ENCODE results near the gene OXER1. TPM values are rescaled to one million over a fixed set of nuclear protein-coding genes. Genes with fewer than 3 reads are reported as not detected.

Gene OXER1
- total and polyA plus RNA-seq, 9 donors = 0.37 to 7.8 (median 5.8) TPM

DNA sequence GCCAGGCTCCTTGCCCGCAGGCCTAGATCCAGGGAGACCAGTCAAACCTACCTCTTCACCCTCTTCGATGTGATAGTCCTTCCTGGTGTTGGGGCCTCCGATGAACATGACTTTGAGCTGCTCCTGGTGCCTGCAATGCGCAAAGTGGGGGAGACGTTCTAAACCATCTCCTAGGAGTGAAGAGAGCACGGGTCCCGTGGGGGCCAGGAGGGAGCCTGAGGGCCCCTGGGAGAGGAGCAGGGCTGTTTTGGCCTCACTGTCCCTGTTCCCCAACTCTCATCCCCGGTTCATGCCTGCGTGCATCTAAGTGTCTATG lies 24.5 kb upstream of the OXER1 start:
- 61 to 86% (median 81%) methylated on average over 9 of the region's 9 CpGs for WGBS, 3 donors
- Histone ChIP-seq H3K4me1 (ENCODE audit: insufficient read depth) (peaks cover 5% of the 10 kb centered on the region), H3K4me3 (no peak overlapping the region), H3K9me3 (no peaks in the 10 kb centered on the region), H3K36me3 (no peaks in the 10 kb centered on the region), H3K27me3 (no peaks in the 10 kb centered on the region), H3K27ac (no peak overlapping the region)
- intact Hi-C loops (cut with DNase I) = no loop called here
- DNase-seq = peak in 1 of 5 donors; percentile 12
- TF ChIP-seq, protein P1, sequence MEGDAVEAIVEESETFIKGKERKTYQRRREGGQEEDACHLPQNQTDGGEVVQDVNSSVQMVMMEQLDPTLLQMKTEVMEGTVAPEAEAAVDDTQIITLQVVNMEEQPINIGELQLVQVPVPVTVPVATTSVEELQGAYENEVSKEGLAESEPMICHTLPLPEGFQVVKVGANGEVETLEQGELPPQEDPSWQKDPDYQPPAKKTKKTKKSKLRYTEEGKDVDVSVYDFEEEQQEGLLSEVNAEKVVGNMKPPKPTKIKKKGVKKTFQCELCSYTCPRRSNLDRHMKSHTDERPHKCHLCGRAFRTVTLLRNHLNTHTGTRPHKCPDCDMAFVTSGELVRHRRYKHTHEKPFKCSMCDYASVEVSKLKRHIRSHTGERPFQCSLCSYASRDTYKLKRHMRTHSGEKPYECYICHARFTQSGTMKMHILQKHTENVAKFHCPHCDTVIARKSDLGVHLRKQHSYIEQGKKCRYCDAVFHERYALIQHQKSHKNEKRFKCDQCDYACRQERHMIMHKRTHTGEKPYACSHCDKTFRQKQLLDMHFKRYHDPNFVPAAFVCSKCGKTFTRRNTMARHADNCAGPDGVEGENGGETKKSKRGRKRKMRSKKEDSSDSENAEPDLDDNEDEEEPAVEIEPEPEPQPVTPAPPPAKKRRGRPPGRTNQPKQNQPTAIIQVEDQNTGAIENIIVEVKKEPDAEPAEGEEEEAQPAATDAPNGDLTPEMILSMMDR (IDR thresholded peaks at IDR 0.05) = no peak
- TF ChIP-seq EP300 (IDR thresholded peaks at IDR 0.05) (no peak), POLR2A (IDR thresholded peaks at IDR 0.05) (no peak)

DNA sequence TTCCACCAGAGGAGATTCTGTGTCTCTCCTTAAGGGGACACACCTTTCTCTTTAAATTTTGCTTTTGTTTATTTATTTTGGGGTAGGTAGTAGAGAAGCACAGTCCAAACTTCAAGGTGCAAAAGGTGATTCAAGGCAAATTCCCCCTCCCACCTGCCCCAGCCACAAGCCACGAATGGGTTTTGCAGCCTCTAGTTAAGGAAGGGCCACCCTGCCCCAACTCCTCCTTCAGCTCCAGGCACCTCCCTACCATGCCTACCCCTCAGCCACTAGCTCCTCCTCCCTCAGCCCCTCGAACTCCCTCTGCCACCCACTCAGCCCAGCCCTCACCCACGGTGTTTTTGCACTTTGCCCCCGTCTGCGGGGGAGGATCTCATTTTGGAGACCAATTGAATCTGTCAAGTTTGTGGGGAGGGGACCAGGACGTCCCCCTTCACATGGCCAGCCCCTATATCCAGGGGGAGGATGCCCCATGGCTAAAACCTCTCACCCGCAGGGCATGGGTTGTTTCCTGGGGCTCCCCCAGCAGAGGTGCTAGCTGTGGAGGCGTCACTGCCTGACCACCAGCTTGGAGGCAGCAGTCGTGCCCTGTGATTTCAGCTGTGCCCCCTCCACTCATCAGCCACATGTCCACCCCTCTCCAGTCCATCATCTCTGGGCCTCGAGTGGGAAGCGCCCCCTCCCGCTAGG lies 24.0 kb upstream of the OXER1 start:
- Histone ChIP-seq H3K4me1 (ENCODE audit: insufficient read depth) (peaks cover 5% of the 10 kb centered on the region), H3K4me3 (no peak overlapping the region), H3K27me3 (no peaks in the 10 kb centered on the region), H3K27ac (no peak overlapping the region), H3K9me3 (no peaks in the 10 kb centered on the region), H3K36me3 (no peaks in the 10 kb centered on the region)
- TF ChIP-seq, protein P1 (IDR thresholded peaks at IDR 0.05) = no peak
- TF ChIP-seq POLR2A (IDR thresholded peaks at IDR 0.05) (no peak), EP300 (IDR thresholded peaks at IDR 0.05) (no peak)
- 77 to 84% (median 78%) methylated on average over 11 to 12 of the region's 12 CpGs for WGBS, 3 donors
- DNase-seq = peak in 1 of 5 donors; percentile 12
- intact Hi-C loops (cut with DNase I) = no loop called here

DNA sequence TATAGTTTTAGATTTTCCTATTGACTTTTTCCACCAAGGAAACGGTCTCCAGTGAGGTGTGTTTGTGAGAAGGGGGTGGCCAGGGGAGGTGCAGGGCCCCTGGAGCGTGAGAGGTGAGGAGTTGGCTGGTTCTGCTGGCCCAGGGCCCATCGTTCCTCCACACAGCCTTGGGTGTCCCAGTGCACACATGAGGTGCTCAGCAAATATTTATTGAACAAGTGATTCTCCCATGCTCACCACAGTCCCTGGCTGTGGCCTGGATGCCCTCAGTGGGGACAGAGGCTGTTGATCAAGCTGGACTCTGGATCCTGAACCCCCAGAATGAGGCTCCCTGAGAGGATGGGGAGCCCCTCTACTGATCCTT lies 23.5 kb upstream of the OXER1 start:
- TF ChIP-seq, protein P1 (IDR thresholded peaks at IDR 0.05) = no peak
- TF ChIP-seq POLR2A (IDR thresholded peaks at IDR 0.05) = no peak
- no peak for TF ChIP-seq EP300 (IDR thresholded peaks at IDR 0.05)
- Histone ChIP-seq H3K27ac (no peak overlapping the region), H3K4me3 (no peak overlapping the region), H3K27me3 (no peaks in the 10 kb centered on the region), H3K4me1 (ENCODE audit: insufficient read depth) (peaks cover 5% of the 10 kb centered on the region), H3K36me3 (no peaks in the 10 kb centered on the region), H3K9me3 (no peaks in the 10 kb centered on the region)
- 90 to 94% (median 92%) methylated on average over 3 of the region's 3 CpGs for WGBS, 3 donors
- intact Hi-C loops (cut with DNase I) = no loop called here
- DNase-seq = peak in 1 of 5 donors; percentile 15

DNA sequence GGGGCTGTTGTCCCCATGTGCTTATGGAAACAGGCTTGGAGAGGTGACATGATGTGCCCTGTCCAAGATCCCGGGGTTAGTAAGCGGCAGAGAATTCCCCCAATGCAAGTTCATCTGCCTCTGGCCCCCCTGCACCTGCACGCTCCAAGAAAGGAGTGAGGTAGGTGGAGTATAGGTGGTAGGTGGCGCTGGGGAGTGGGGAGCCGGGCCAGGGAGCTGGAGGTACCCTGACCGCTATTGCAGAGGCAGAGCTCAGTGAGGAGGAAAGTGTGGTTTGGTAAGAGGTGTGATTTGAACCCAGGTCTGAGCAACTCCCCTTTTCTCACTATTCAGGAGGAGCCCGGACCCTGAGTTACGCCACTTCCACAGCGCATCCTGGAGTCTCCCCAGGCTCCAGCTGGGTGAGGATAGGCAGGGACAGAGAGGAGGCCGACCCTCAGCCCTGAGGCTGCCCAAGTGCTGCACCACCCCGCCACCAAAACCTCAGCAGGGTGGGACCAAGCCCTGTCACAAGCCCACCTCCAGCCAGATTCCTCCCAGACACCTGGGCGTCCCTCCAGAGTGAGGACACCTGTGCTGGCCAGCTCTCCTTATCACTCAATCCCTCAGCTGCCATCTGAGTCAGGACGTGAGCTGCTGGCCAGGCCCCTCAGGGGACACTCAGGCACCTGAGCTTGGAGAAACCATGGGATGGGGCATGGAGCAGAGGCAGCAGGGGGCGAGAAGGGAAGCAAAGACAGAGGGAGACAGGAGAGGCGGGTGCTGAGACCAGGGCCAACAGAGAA lies 22.8 kb upstream of the OXER1 start:
- Histone ChIP-seq H3K4me3 (no peak overlapping the region), H3K4me1 (ENCODE audit: insufficient read depth) (peaks cover 3% of the 10 kb centered on the region), H3K27me3 (no peaks in the 10 kb centered on the region), H3K9me3 (no peaks in the 10 kb centered on the region), H3K27ac (no peak overlapping the region), H3K36me3 (no peaks in the 10 kb centered on the region)
- TF ChIP-seq POLR2A (IDR thresholded peaks at IDR 0.05) (no peak), EP300 (IDR thresholded peaks at IDR 0.05) (no peak)
- TF ChIP-seq, protein P1 (IDR thresholded peaks at IDR 0.05) = no peak
- peak in 1 of 5 donors; percentile 11 for DNase-seq
- intact Hi-C loops (cut with DNase I) = no loop called here
- 87 to 91% (median 90%) methylated on average over 15 of the region's 15 CpGs for WGBS, 3 donors
